GM13977 (cell line): Measurements from ENCODE around the gene IRF3.
A peak's percentile ranks its signal among the peaks of the same experiment; 100 is the strongest.

Experiments
- DNase-seq: peaks from one replicate; pipeline ENCODE4 v3.0.0; 2012; ENCODE audit warnings: low spot score
- CTCF ChIP-seq: IDR thresholded peaks from 2 replicates; pipeline ENCODE4 v1.5.1; 2012; ENCODE audit warnings: mild to moderate bottlenecking, control low read depth; ENCODE audit not compliant: insufficient read depth; ENCODE audit errors: extremely low read depth, missing control alignments
- in situ Hi-C: fragments of 300-500 bp; cut with MboI; formaldehyde crosslinking; loops from one replicate; pipeline ENCODE4 v1.12.0; 2022; ENCODE audit warnings: low sequenced_read_pairs, low pct_unique_long_range_greater_than_20kb, mixed read lengths, inconsistent platforms; ENCODE audit not compliant: unreplicated experiment

IRF3 gene

DNA sequence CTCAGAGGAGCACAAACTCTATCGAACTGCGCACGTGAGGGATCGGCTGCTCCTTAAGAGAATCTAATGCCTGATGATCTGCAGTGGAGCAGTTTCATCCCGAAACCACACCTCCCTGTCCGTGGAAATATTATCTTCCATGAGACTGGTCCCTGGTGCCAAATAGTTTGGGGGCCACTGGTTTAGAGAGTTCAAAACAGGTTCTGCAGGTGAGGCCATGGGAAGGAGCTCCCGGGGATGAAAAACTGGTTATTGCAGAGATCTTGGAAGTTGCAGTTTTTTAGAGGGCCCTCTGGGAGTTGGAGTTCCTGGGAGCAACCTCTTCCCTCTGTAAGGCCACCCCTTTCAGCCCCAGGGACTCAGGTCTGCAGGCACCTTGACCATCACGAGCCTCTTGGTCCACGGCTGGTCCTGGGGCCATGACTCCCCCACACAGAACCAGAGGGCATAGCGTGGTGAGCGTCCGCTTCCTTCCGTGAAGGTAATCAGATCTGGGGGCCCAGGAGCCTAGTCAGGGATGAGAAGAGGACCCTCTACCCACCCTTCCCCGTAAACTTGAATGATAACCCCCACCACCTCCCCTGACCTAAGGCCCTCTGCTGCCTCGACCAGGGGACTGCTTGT is 5.2 kb downstream of the IRF3 start:
- TF ChIP-seq CTCF: no peak
- in situ Hi-C loops: no loop called here
- no peak for DNase-seq

GRCh38 chr19:49658566-49659442 is 6.9 kb downstream of the IRF3 start:
- in situ Hi-C loops: no loop called here
- peak; percentile 21 for DNase-seq
- TF ChIP-seq CTCF: no peak

GRCh38 chr19:49658139-49658517 is 7.5 kb downstream of the IRF3 start:
- TF ChIP-seq CTCF: no peak
- in situ Hi-C loops: no loop called here
- DNase-seq: peak; percentile 22

GRCh38 chr19:49657493-49658138 is 8.0 kb downstream of the IRF3 start:
- DNase-seq: no peak
- in situ Hi-C loops: no loop called here
- no peak for TF ChIP-seq CTCF

DNA sequence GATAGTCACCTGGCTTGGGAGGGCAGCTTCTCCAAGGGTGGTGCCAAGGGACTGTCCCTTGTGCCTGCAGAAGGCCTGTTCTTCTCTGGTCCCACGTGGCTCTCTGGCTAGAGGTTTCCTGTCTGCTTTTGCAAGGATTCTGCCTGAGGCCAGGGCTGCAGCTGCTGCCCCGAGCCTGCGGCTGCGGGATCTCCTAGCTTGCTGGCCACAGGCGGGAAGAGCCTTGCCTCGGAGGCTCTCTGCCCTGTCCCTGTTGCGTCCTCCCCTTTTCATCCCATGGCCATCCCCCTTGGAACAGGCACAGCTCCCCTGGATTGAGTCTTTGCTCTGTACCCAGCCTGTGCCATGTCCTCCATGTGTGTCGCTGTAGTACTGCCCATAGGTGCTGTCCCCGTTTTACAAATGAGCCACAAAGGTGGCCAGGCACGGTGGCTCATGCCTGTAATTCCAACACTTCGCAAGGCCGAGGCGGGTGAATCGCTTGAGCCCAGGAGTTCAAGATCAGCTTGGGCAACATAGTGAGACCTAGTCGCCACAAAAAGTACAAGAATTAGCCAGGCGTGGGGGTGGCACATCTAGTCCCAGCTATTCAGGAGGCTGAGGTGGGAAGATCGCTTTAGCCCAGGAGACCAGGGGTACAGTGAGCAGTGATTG is 9.1 kb downstream of the IRF3 start:
- TF ChIP-seq CTCF: no peak
- in situ Hi-C loops: no loop called here
- peak; percentile 26 for DNase-seq
